HG02981 (cell line): ENCODE data around the gene C16orf54.
"Not testable (repeated sequence)": the region's sequence is repeated elsewhere in the genome, so short reads cannot be mapped to it uniquely, and the experiment has no call there.

Experiments
- ATAC-seq: cut with Tn5 transposase; IDR thresholded peaks from one replicate; pipeline ENCODE4 v1.9.1; 2021; ENCODE audit warnings: mild to moderate bottlenecking, moderate library complexity; ENCODE audit not compliant: unreplicated experiment

C16orf54 gene

GRCh38 chr16:29710227-29711219, 35.3 kb downstream of the C16orf54 start:
- ATAC-seq, result no peak

- not testable (repeated sequence) for ATAC-seq
Observed at GRCh38 chr16:29709657-29710056, 36.1 kb downstream of the C16orf54 start.

DNA sequence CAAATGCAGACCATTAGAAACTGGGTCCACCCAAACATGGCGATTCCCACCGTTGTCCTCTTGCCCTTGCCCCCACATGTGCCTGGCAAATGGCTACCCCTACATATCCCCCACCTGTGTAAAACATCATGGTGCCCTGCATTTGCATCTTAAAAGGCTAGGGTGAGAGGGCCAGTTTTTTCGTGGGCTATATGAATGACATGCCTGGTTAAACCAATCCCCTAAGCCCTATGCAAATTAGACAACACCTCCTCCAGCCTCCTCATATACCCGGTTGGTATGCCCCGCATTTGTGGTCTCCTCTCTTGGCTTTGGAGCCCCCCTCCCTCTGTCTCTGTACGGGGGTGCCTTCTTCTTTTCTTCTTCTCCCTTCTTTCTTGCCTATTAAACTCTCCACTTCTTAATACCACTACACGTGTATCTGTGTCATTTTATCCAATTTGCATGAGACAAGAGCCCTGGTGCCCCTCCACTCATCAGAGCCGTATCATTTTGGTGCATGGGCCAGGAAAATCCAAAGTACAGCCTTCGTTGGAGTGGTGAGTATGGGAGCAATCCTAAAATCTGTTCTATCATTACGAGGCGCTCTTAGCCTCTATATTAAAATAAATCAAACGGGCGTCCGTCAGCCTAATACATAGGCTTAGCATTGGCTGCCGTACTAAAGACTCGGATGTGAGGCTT, 36.7 kb downstream of the C16orf54 start:
- no peak for ATAC-seq

- ATAC-seq, result not testable (repeated sequence)
Observed at GRCh38 chr16:29707160-29707559, 38.6 kb downstream of the C16orf54 start.

DNA sequence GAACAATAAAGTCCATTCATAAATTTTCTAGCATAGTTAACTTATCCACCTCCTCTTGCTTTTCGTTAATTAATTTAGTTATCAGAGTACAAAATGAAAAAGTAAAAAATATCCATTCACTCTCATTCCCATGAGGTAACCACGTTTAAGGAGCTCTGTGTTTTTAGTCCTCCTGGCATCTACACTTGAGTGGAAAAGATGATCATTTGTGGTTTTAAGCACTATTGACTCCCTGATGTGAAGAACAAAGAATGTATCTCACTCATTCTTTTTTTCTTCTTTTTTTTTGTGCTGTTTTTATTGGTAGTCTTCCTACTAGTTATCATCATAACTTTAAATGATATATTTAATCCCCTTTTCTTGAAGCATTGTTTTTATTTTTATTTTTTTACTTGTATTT, 40.8 kb downstream of the C16orf54 start:
- ATAC-seq, result no peak

GRCh38 chr16:29702269-29702668, 43.5 kb downstream of the C16orf54 start:
- no peak for ATAC-seq

DNA sequence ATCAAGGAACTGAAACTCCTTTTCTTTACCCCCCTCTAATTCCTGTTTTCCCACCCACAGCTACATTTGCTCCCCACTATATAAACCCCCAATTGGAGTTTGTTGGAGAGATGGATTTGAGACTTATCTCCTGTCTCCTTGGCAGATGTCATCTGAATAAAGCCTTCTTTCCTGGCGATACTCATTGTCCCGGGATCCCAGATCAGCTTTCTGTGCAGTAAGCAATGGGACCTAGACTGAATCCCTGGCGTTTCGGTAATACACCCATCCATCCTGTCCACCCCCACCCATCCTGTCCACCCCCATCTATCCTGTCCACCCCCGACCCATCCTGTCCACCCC, 44.6 kb downstream of the C16orf54 start:
- ATAC-seq, result no peak

GRCh38 chr16:29700253-29700987, 45.4 kb downstream of the C16orf54 start:
- no peak for ATAC-seq

GRCh38 chr16:29699324-29700219, 46.2 kb downstream of the C16orf54 start:
- ATAC-seq, result no peak

DNA sequence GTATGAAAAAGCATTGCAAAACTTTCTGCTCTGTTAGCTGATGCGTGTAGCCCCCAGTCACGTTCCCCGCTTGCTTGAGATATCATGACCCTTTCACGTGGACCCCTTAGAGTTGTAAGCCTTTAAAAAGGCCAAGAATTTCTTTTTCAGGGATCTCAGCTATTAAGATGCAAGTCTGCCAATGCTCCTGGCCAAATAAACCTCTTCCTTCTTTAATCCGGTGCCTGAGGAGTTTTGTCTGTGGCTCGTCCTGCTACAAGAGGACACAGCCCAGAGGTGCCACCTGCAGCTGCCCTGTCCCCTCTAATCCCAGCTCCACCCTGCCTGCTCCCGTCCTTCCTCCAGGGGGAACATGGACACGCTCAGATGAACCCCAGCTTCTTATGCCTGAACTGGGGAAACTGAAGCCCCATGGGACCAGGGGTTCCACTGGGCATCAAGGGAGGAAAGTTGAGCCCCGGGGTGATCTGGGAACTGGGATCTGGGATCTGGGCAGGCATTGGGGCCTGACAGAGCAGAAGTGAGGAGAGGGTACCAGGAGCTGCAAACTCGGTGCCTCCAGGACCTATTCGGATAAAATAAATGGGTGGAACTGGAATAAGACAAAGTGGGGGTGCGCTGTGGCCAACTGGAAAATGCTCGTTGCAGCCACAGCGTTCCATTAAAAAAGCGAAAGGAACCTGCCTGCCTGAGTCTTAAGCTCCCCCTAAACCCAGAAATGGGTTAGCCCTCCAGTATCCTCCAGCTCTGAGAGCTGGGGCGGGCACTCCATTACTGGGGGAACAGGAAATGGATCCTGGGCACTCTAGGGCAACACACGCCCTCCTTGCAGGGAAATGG, 47.1 kb downstream of the C16orf54 start:
- no peak for ATAC-seq

DNA sequence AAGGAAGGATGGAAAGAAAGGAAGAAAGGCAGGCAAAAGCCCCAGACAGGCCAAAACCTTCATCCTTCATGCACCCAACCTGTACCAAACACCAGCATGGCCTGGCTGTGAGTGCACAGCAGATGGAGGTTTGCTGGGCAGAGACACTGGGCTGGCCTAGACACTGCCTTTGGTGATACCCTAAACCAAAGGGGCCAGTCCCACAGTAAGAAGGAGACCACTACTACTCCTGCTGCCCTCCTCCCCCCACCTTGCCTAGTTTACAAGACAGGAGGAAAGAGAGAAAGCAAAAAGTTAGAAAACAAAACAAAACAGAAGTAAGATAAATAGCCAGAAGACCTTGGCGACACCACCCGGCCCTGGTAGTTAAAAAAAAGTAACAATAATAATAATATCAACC, 47.7 kb downstream of the C16orf54 start:
- ATAC-seq, result no peak

DNA sequence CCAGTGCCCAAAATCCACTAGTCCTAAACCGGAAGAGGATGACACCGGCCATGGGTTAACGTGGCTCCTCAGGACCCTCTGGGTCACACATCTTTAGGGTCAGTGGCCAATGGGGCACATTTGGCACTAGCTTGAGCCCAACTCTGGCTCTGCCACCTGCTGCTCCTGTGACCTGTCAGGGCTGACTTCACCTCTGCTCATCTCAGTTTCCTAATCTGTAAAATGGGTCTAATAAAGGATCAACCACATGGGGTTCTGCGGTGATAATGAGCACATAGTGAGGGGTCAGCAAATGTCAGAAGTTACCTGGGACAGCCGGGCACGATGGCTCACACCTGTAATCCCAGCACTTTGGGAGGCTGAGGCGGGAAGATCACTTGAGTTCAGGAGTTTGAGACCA, 48.4 kb downstream of the C16orf54 start:
- no peak for ATAC-seq

- no peak for ATAC-seq
Observed at GRCh38 chr16:29696881-29697331, 48.9 kb downstream of the C16orf54 start.

- ATAC-seq, result not testable (repeated sequence)
Observed at GRCh38 chr16:29695675-29696074, 50.1 kb downstream of the C16orf54 start.

- no peak for ATAC-seq
Observed at GRCh38 chr16:29694384-29695195, 51.2 kb downstream of the C16orf54 start.

DNA sequence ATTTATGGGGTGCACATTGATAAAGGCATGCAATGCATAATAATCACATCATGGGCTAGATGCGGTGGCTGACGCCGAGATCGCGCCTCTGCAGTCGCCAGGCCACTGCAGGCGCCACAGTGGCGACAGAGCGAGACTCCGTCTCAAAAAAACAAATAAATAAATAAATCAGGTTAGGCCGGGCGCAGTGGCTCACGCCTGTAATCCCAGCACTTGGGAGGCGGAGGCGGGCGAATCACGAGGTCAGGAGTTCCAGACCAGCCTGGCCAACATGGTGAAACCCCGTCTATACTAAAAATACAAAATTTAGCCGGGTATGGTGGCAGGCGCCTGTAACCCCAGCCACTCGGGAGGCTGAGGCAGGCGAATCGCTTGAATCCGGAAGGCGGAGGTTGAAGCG, 53.2 kb downstream of the C16orf54 start:
- ATAC-seq, result not testable (repeated sequence)
